Measurements from ENCODE around the gene SLC1A1. TPM values are rescaled to one million over a fixed set of nuclear protein-coding genes. Genes with fewer than 3 reads are reported as not detected.

SLC1A1 gene
- total and polyA plus RNA-seq, 2 experiments from 2014 or later, result 3.7 to 8.2 TPM

DNA sequence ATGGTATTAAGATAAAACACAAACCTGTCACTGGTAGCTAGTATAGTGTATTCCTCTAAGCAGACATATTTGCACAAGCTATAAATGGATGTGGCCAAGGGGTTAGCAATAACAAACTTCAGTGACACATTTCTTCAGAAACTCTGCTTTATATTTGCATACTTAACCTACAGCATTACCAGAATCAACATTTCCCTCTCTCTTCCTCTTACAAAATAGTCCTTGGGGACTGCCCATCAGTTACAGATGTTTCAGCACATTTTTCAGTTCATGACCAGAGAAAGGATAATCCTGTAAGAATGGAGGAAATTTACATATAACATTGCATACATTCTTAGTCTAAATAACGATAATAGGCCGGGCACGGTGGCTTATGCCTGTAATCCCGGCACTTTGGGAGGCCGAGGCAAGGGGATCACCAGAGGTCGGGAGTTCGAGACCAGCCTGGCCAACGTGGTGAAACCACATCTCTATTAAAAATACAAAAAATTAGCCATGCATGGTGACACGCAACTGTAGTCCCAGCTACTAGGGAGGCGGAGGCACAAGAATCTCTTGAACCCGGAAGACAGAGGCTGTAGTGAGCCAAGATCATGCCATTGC lies 25.3 kb upstream of the SLC1A1 start:
- no peaks in the 10 kb centered on the region for H3K79me2 ChIP-seq (replicated peaks; ENCODE audit: insufficient read depth)
- no peak for ATAC-seq
- no peak overlapping the region for H3K4me3 Mint-ChIP-seq

GRCh38 chr9:4465910-4466309 lies 24.4 kb upstream of the SLC1A1 start:
- no peak overlapping the region for H3K4me2 ChIP-seq
- Mint-ChIP-seq H3K4me1 (no peaks in the 10 kb centered on the region), H3K27me3 (ENCODE audit: insufficient read depth, low read depth, poor library complexity) (peaks cover 3% of the 10 kb centered on the region), H3K9me3 (peaks cover 24% of the 10 kb centered on the region), H3K27ac (no peak overlapping the region), H3K4me3 (no peak overlapping the region), H3K36me3 (ENCODE audit: low read depth) (peaks cover 15% of the 10 kb centered on the region; the same call in 2 of the 3 replicates)
- H3K79me2 ChIP-seq (replicated peaks; ENCODE audit: insufficient read depth), result no peaks in the 10 kb centered on the region
- no peak for ATAC-seq
- H3F3A ChIP-seq (replicated peaks; ENCODE audit: low read depth), result no peaks in the 10 kb centered on the region
- H3K36me3 ChIP-seq (ENCODE audit: insufficient read depth), result no peaks in the 10 kb centered on the region
- H2AFZ ChIP-seq, result no peak overlapping the region
- H3K4me3 ChIP-seq, result no peak overlapping the region
- H3K9me2 ChIP-seq (ENCODE audit: insufficient read depth), result no peaks in the 10 kb centered on the region
- H4K20me1 ChIP-seq (replicated peaks; ENCODE audit: insufficient read depth), result no peaks in the 10 kb centered on the region
- no peak overlapping the region for H3K27ac ChIP-seq (ENCODE audit: low read depth)
- no peaks in the 10 kb centered on the region for H3K4me1 ChIP-seq (ENCODE audit: insufficient read depth)
- DNase-seq (ENCODE audit: low spot score), result no peak
- H3K27me3 ChIP-seq (ENCODE audit: insufficient read depth), result no peaks in the 10 kb centered on the region
- TF ChIP-seq CTCF (conservative IDR thresholded peaks at IDR 0.05; ENCODE audit: low read depth in 2 of 2) (no peak), JUNB (IDR thresholded peaks at IDR 0.05; ENCODE audit: unreplicated experiment) (no peak), CREB1 (CRISPR knock-in tag; IDR thresholded peaks at IDR 0.05; ENCODE audit: low read depth) (no peak), NANOG (IDR thresholded peaks at IDR 0.05; ENCODE audit: borderline replicate concordance) (no peak), ZNF331 (CRISPR knock-in tag; IDR thresholded peaks at IDR 0.05; ENCODE audit: low read depth) (no peak)
- TF ChIP-seq, protein P1, sequence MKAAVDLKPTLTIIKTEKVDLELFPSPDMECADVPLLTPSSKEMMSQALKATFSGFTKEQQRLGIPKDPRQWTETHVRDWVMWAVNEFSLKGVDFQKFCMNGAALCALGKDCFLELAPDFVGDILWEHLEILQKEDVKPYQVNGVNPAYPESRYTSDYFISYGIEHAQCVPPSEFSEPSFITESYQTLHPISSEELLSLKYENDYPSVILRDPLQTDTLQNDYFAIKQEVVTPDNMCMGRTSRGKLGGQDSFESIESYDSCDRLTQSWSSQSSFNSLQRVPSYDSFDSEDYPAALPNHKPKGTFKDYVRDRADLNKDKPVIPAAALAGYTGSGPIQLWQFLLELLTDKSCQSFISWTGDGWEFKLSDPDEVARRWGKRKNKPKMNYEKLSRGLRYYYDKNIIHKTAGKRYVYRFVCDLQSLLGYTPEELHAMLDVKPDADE (IDR thresholded peaks at IDR 0.05), result no peak
- TF ChIP-seq, protein P2, sequence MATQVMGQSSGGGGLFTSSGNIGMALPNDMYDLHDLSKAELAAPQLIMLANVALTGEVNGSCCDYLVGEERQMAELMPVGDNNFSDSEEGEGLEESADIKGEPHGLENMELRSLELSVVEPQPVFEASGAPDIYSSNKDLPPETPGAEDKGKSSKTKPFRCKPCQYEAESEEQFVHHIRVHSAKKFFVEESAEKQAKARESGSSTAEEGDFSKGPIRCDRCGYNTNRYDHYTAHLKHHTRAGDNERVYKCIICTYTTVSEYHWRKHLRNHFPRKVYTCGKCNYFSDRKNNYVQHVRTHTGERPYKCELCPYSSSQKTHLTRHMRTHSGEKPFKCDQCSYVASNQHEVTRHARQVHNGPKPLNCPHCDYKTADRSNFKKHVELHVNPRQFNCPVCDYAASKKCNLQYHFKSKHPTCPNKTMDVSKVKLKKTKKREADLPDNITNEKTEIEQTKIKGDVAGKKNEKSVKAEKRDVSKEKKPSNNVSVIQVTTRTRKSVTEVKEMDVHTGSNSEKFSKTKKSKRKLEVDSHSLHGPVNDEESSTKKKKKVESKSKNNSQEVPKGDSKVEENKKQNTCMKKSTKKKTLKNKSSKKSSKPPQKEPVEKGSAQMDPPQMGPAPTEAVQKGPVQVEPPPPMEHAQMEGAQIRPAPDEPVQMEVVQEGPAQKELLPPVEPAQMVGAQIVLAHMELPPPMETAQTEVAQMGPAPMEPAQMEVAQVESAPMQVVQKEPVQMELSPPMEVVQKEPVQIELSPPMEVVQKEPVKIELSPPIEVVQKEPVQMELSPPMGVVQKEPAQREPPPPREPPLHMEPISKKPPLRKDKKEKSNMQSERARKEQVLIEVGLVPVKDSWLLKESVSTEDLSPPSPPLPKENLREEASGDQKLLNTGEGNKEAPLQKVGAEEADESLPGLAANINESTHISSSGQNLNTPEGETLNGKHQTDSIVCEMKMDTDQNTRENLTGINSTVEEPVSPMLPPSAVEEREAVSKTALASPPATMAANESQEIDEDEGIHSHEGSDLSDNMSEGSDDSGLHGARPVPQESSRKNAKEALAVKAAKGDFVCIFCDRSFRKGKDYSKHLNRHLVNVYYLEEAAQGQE (IDR thresholded peaks at IDR 0.05; ENCODE audit: unreplicated experiment), result no peak

More for the DNA sequence above, 25.3 kb upstream of the SLC1A1 start:
- Mint-ChIP-seq H3K9me3 (peaks cover 24% of the 10 kb centered on the region), H3K36me3 (ENCODE audit: low read depth) (peaks cover 15% of the 10 kb centered on the region; the same call in 2 of the 3 replicates), H3K4me1 (no peaks in the 10 kb centered on the region), H3K27me3 (ENCODE audit: insufficient read depth, low read depth, poor library complexity) (peaks cover 3% of the 10 kb centered on the region), H3K27ac (no peak overlapping the region)
- Histone ChIP-seq H3K27ac (ENCODE audit: low read depth) (no peak overlapping the region), H3K27me3 (ENCODE audit: insufficient read depth) (no peaks in the 10 kb centered on the region), H3K4me2 (no peak overlapping the region), H2AFZ (no peak overlapping the region), H3K36me3 (ENCODE audit: insufficient read depth) (no peaks in the 10 kb centered on the region), H3F3A (replicated peaks; ENCODE audit: low read depth) (no peaks in the 10 kb centered on the region), H3K4me3 (no peak overlapping the region), H4K20me1 (replicated peaks; ENCODE audit: insufficient read depth) (no peaks in the 10 kb centered on the region), H3K4me1 (ENCODE audit: insufficient read depth) (no peaks in the 10 kb centered on the region), H3K9me2 (ENCODE audit: insufficient read depth) (peaks cover 6% of the 10 kb centered on the region; the same call in 1 of the 2 replicates)
- no peak for DNase-seq (ENCODE audit: low spot score)
- no peak for TF ChIP-seq EZH2 (IDR thresholded peaks at IDR 0.05; ENCODE audit: low read depth, unreplicated experiment)
- TF ChIP-seq, protein P1 (IDR thresholded peaks at IDR 0.05), result no peak
- TF ChIP-seq CTCF (conservative IDR thresholded peaks at IDR 0.05; ENCODE audit: low read depth in 2 of 2), result no peak
- no peak for TF ChIP-seq EZH2phosphoT487 (IDR thresholded peaks at IDR 0.05; ENCODE audit: unreplicated experiment)
